ENCODE data around the gene FAM3B. TPM values are rescaled to one million over a fixed set of nuclear protein-coding genes. Genes with fewer than 3 reads are reported as not detected.

The FAM3B gene
- total and polyA plus RNA-seq, 12 donors, result 0.04 to 0.42 (median 0.30) TPM; not detected in 6

GRCh38 chr21:41398831-41399230, 82.2 kb downstream of the FAM3B start:
- ATAC-seq (no peak), DNase-seq (no peak)
- H3K36me3 ChIP-seq, result peaks cover 0 to 97% (median 15%) of the 10 kb centered on the region in 9 donors
- H3K27me3 ChIP-seq, result no peaks in the 10 kb centered on the region
- no peaks in the 10 kb centered on the region for H3K9me3 ChIP-seq
- H3K27ac ChIP-seq, result no peak overlapping the region
- H3K4me3 ChIP-seq, result no peak overlapping the region
- intact Hi-C loops (cut with DNase I), result no loop called here
- H3K4me1 ChIP-seq, result peaks cover 0 to 30% (median 0%) of the 10 kb centered on the region in 9 donors
- TF ChIP-seq CTCF (IDR thresholded peaks at IDR 0.05), result no peak
- WGBS, 2 donors, result 94 to 95% methylated on average over 16 of the region's 16 CpGs

GRCh38 chr21:41399246-41399800, 82.7 kb downstream of the FAM3B start:
- no peak overlapping the region for H3K27ac ChIP-seq
- H3K4me1 ChIP-seq, result peaks cover 0 to 30% (median 0%) of the 10 kb centered on the region in 9 donors
- intact Hi-C loops (cut with DNase I), result no loop called here
- no peaks in the 10 kb centered on the region for H3K27me3 ChIP-seq
- H3K4me3 ChIP-seq, result no peak overlapping the region
- 87 to 92% methylated on average over 7 of the region's 7 CpGs for WGBS, 2 donors
- no peak for ATAC-seq
- DNase-seq, result no peak
- peaks cover 0 to 98% (median 17%) of the 10 kb centered on the region in 9 donors for H3K36me3 ChIP-seq
- no peak for TF ChIP-seq CTCF (IDR thresholded peaks at IDR 0.05)
- no peaks in the 10 kb centered on the region for H3K9me3 ChIP-seq

- Histone ChIP-seq H3K4me3 (no peak overlapping the region), H3K27ac (no peak overlapping the region), H3K36me3 (peaks cover 0 to 98% (median 25%) of the 10 kb centered on the region in 9 donors), H3K9me3 (no peaks in the 10 kb centered on the region), H3K4me1 (peaks cover 0 to 10% (median 0%) of the 10 kb centered on the region in 9 donors), H3K27me3 (no peaks in the 10 kb centered on the region)
- no peak for TF ChIP-seq CTCF (IDR thresholded peaks at IDR 0.05)
- intact Hi-C loops (cut with DNase I), result loop anchor here in 1 of 10 donors (5.0 kb wide), 1 partner anchor 60 kb away; no protein-coding TSS in a partner anchor
- ATAC-seq, result no peak
- WGBS, 2 donors, result 92 to 94% methylated on average over 11 of the region's 11 CpGs
- no peak for DNase-seq
Measured at GRCh38 chr21:41402231-41402630, 85.6 kb downstream of the FAM3B start.

- DNase-seq, result no peak
- H3K27ac ChIP-seq, result no peak overlapping the region
- 92% methylated on average over 10 of the region's 10 CpGs for WGBS, 2 donors
- no peak overlapping the region for H3K4me3 ChIP-seq
- no peaks in the 10 kb centered on the region for H3K27me3 ChIP-seq
- no peaks in the 10 kb centered on the region for H3K9me3 ChIP-seq
- TF ChIP-seq CTCF (IDR thresholded peaks at IDR 0.05), result no peak
- no peak for ATAC-seq
- H3K36me3 ChIP-seq, result peaks cover 0 to 98% (median 30%) of the 10 kb centered on the region in 9 donors
- H3K4me1 ChIP-seq, result peaks cover 0 to 4% (median 0%) of the 10 kb centered on the region in 9 donors
- intact Hi-C loops (cut with DNase I), result loop anchor here in 1 of 10 donors (5.0 kb wide), 1 partner anchor 60 kb away; no protein-coding TSS in a partner anchor
Measured at GRCh38 chr21:41402796-41403195, 86.2 kb downstream of the FAM3B start.

Data from heart right ventricle (tissue), 16 donors.